Measurements from ENCODE around the gene HRH2.

Gene HRH2

GRCh38 chr5:175686396-175686795, 28.5 kb downstream of the HRH2 start:
- Histone ChIP-seq H3K9me3 (ENCODE audit: control insufficient read depth, low read length) (no peaks in the 10 kb centered on the region), H3K4me1 (ENCODE audit: control insufficient read depth, insufficient read depth, low read length) (no peaks in the 10 kb centered on the region), H3K4me3 (ENCODE audit: low read length) (no peak overlapping the region), H3K27me3 (replicated peaks; ENCODE audit: control insufficient read depth, insufficient read depth, low read length) (peaks cover 55% of the 10 kb centered on the region), H3K36me3 (ENCODE audit: control insufficient read depth, insufficient read depth, low read length, severe bottlenecking) (no peaks in the 10 kb centered on the region), H3K9ac (ENCODE audit: low read length) (no peak overlapping the region)
- DNase-seq (ENCODE audit: low read depth): no peak

- Histone ChIP-seq H3K36me3 (ENCODE audit: control insufficient read depth, insufficient read depth, low read length, severe bottlenecking) (no peaks in the 10 kb centered on the region), H3K9ac (ENCODE audit: low read length) (no peak overlapping the region), H3K4me1 (ENCODE audit: control insufficient read depth, insufficient read depth, low read length) (no peaks in the 10 kb centered on the region), H3K4me3 (ENCODE audit: low read length) (no peak overlapping the region), H3K27me3 (replicated peaks; ENCODE audit: control insufficient read depth, insufficient read depth, low read length) (peaks cover 56% of the 10 kb centered on the region), H3K9me3 (ENCODE audit: control insufficient read depth, low read length) (no peaks in the 10 kb centered on the region)
- no peak for DNase-seq (ENCODE audit: low read depth)
Observed at GRCh38 chr5:175686826-175687225, 29.0 kb downstream of the HRH2 start.

DNA sequence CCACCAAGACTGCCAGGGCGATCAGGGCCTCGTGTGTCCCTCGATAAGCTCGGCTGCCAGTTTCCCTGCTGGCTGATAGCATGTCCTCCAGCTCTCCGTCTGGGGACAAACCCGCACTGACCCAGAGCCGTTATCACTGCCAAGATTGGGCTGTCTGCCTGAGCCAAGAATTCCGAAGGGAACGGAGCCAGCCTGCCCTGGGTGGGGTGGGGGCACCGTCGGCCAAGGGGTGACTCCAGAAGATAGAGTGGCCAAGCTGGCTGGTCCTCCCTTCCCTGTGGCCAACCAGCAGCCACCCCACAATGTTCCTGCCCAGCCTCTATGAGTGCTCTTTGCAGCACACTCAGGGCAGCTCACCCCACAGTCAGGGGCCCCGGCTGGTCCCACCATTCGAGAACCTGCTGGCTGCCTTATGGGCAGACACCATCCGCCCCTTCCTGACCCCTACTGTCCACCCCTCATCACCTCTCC, 29.4 kb downstream of the HRH2 start:
- H3K4me3 ChIP-seq (ENCODE audit: low read length): no peak overlapping the region
- DNase-seq (ENCODE audit: low read depth): no peak
- H3K27me3 ChIP-seq (replicated peaks; ENCODE audit: control insufficient read depth, insufficient read depth, low read length): peaks cover 58% of the 10 kb centered on the region
- no peaks in the 10 kb centered on the region for H3K9me3 ChIP-seq (ENCODE audit: control insufficient read depth, low read length)
- H3K4me1 ChIP-seq (ENCODE audit: control insufficient read depth, insufficient read depth, low read length): no peaks in the 10 kb centered on the region
- no peaks in the 10 kb centered on the region for H3K36me3 ChIP-seq (ENCODE audit: control insufficient read depth, insufficient read depth, low read length, severe bottlenecking)
- H3K9ac ChIP-seq (ENCODE audit: low read length): no peak overlapping the region

DNA sequence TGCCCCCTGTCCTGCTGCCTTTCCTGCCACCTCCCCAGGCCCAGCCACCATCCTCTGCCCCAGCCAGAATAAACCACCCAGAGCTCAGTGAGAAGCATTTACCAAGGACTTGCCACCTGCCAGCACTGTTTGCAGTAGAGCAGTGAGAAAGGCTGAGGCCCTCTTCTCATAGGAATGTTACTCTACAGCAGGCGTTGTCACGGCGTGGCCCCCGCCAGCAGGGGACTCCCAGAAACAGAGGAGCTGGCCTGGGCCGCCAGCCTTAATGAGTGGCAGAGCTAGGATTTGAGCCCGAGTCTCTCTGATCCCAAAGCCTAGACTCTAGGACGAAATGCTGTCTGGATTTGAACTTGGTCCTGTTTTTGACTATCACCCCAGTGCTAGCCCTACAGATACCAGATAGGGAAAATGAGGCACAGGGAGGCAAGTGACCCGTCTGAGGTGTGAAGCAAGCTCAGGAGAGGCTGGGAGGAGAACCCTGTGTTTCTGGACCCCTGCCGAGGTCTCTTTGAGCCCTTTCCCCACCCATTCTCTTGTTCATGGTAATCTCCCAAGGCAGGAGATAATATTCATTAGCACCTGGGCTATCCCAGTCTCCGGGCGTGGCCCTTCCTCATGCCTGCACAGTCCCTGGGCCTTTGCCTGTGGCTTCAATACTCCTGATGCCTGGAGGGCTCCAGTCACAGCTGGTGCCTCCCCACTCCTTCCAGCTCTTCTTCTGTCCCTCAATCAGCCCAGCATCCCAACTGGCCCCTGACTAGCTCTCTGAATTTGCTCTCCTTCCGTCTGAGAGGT, 30.7 kb downstream of the HRH2 start:
- Histone ChIP-seq H3K4me1 (ENCODE audit: control insufficient read depth, insufficient read depth, low read length) (no peaks in the 10 kb centered on the region), H3K27me3 (replicated peaks; ENCODE audit: control insufficient read depth, insufficient read depth, low read length) (peaks cover 56% of the 10 kb centered on the region), H3K9me3 (ENCODE audit: control insufficient read depth, low read length) (no peaks in the 10 kb centered on the region), H3K36me3 (ENCODE audit: control insufficient read depth, insufficient read depth, low read length, severe bottlenecking) (no peaks in the 10 kb centered on the region), H3K4me3 (ENCODE audit: low read length) (no peak overlapping the region), H3K9ac (ENCODE audit: low read length) (no peak overlapping the region)
- DNase-seq (ENCODE audit: low read depth): no peak

DNA sequence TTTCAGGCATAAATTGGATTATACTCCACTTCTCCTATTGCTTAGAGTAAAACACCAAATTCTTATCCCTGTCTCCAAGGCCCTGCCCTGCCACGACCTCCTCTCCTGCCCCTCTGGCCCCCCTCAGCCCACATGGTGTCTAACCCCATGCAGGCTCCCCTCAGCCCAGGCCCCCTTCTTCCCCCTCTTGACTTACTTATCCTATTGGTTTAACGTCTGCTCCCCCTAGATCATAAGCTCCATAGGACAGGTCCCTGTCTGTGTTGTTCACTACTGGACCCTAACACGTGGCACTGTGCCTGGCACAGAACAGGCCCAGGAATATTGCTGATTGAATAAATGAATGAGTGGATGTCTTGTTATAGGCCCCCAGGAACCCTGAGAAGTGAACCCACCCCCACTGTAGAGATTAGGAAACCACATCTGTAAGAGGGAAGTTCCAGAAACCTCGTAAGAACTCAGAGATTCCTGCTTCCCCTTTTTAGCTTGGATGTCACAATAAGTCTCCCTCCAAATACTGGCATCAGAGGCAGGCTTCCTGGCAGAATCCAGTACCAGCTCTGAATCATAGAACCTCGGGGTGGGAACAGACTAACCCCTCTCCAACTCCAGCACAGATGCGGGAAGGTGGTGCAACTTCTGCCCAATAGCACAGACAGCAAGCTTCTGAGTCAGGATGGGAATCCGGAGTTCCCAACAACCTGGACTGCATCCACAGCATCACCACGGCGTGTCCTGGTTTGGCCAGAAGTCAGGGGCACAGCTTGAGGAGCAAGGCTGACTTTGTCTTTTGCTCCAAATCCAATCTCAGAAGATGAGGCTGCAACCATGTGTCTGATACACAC, 31.5 kb downstream of the HRH2 start:
- Histone ChIP-seq H3K27me3 (replicated peaks; ENCODE audit: control insufficient read depth, insufficient read depth, low read length) (peaks cover 50% of the 10 kb centered on the region), H3K36me3 (ENCODE audit: control insufficient read depth, insufficient read depth, low read length, severe bottlenecking) (no peaks in the 10 kb centered on the region), H3K9me3 (ENCODE audit: control insufficient read depth, low read length) (no peaks in the 10 kb centered on the region), H3K4me3 (ENCODE audit: low read length) (no peak overlapping the region), H3K9ac (ENCODE audit: low read length) (no peak overlapping the region), H3K4me1 (ENCODE audit: control insufficient read depth, insufficient read depth, low read length) (no peaks in the 10 kb centered on the region)
- DNase-seq (ENCODE audit: low read depth): peak; percentile 10

DNA sequence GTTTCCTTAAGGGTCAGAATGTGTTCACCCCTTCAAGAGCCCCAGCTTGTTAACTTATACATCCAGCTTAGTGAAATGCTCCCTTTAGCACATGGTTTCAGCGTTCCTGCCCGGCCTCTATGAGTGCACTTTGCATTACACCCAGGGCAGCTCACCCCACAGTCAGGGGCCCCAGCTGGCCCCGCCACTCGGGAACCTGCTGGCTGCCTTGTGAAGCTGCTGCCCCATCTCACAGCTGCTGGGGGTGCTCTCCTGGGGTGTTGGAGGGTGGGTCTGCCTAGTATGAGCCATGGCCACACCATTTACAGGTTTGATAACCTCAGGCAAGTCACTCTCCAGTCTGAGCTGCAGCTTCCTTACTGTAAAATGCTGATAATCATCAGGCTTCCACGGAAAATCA, 32.2 kb downstream of the HRH2 start:
- H3K9me3 ChIP-seq (ENCODE audit: control insufficient read depth, low read length): no peaks in the 10 kb centered on the region
- H3K9ac ChIP-seq (ENCODE audit: low read length): no peak overlapping the region
- no peaks in the 10 kb centered on the region for H3K4me1 ChIP-seq (ENCODE audit: control insufficient read depth, insufficient read depth, low read length)
- no peak overlapping the region for H3K4me3 ChIP-seq (ENCODE audit: low read length)
- peaks cover 48% of the 10 kb centered on the region for H3K27me3 ChIP-seq (replicated peaks; ENCODE audit: control insufficient read depth, insufficient read depth, low read length)
- no peaks in the 10 kb centered on the region for H3K36me3 ChIP-seq (ENCODE audit: control insufficient read depth, insufficient read depth, low read length, severe bottlenecking)
- DNase-seq (ENCODE audit: low read depth): no peak

- no peak overlapping the region for H3K4me3 ChIP-seq (ENCODE audit: low read length)
- no peak for DNase-seq (ENCODE audit: low read depth)
- peaks cover 51% of the 10 kb centered on the region for H3K27me3 ChIP-seq (replicated peaks; ENCODE audit: control insufficient read depth, insufficient read depth, low read length)
- H3K9me3 ChIP-seq (ENCODE audit: control insufficient read depth, low read length): no peaks in the 10 kb centered on the region
- no peaks in the 10 kb centered on the region for H3K36me3 ChIP-seq (ENCODE audit: control insufficient read depth, insufficient read depth, low read length, severe bottlenecking)
- H3K9ac ChIP-seq (ENCODE audit: low read length): no peak overlapping the region
- no peaks in the 10 kb centered on the region for H3K4me1 ChIP-seq (ENCODE audit: control insufficient read depth, insufficient read depth, low read length)
Observed at GRCh38 chr5:175690586-175690985, 32.7 kb downstream of the HRH2 start.

- Histone ChIP-seq H3K4me1 (ENCODE audit: control insufficient read depth, insufficient read depth, low read length) (no peaks in the 10 kb centered on the region), H3K9me3 (ENCODE audit: control insufficient read depth, low read length) (no peaks in the 10 kb centered on the region), H3K27me3 (replicated peaks; ENCODE audit: control insufficient read depth, insufficient read depth, low read length) (peaks cover 42% of the 10 kb centered on the region), H3K4me3 (ENCODE audit: low read length) (no peak overlapping the region), H3K36me3 (ENCODE audit: control insufficient read depth, insufficient read depth, low read length, severe bottlenecking) (no peaks in the 10 kb centered on the region), H3K9ac (ENCODE audit: low read length) (no peak overlapping the region)
- no peak for DNase-seq (ENCODE audit: low read depth)
Observed at GRCh38 chr5:175691761-175692160, 33.9 kb downstream of the HRH2 start.

- H3K36me3 ChIP-seq (ENCODE audit: control insufficient read depth, insufficient read depth, low read length, severe bottlenecking): no peaks in the 10 kb centered on the region
- H3K9ac ChIP-seq (ENCODE audit: low read length): no peak overlapping the region
- H3K4me3 ChIP-seq (ENCODE audit: low read length): no peak overlapping the region
- no peak for DNase-seq (ENCODE audit: low read depth)
- no peaks in the 10 kb centered on the region for H3K9me3 ChIP-seq (ENCODE audit: control insufficient read depth, low read length)
- H3K27me3 ChIP-seq (replicated peaks; ENCODE audit: control insufficient read depth, insufficient read depth, low read length): peaks cover 42% of the 10 kb centered on the region
- no peaks in the 10 kb centered on the region for H3K4me1 ChIP-seq (ENCODE audit: control insufficient read depth, insufficient read depth, low read length)
Observed at GRCh38 chr5:175692235-175692995, 34.5 kb downstream of the HRH2 start.

DNA sequence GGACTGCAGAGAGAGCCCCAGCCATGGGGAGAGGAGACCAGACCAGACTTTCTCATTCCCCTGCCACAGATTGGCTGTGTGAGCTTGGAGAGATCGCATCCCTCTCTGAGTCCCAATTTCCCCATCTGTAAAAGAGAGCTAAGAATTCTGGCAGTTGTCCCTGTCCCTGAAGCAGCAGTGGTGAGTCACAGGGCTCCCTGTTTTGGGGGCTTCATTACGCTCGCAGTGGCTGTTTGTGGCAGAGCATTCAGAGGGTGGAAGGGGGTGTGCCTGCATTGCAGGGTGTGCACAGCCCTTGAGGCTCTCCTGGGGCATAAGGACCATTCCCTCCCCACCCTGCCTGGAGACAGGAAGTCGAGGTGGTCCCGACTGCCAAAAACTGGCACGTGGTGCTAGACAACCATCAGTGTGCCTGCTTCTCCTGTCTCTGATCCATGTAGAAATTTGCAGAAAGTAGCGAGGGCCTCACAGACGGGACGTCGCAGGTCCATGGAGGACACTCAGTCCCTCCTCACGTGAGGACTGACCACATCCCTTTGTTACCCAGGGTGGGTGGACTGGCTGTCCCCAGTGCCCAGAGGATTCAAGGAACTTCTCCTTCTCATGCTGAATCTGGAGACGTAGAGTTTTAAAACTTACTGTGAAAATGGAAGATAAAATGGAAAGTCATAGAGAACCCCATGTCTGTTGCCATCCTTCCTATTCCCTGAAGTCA, 35.3 kb downstream of the HRH2 start:
- peaks cover 42% of the 10 kb centered on the region for H3K27me3 ChIP-seq (replicated peaks; ENCODE audit: control insufficient read depth, insufficient read depth, low read length)
- H3K36me3 ChIP-seq (ENCODE audit: control insufficient read depth, insufficient read depth, low read length, severe bottlenecking): no peaks in the 10 kb centered on the region
- H3K9ac ChIP-seq (ENCODE audit: low read length): no peak overlapping the region
- H3K9me3 ChIP-seq (ENCODE audit: control insufficient read depth, low read length): no peaks in the 10 kb centered on the region
- H3K4me3 ChIP-seq (ENCODE audit: low read length): no peak overlapping the region
- no peaks in the 10 kb centered on the region for H3K4me1 ChIP-seq (ENCODE audit: control insufficient read depth, insufficient read depth, low read length)
- no peak for DNase-seq (ENCODE audit: low read depth)
